COR-L47 (cell line): Measurements from ENCODE around the gene DYNLT2.

Source experiments
- DNase-seq: peaks from one replicate; lab custom pipeline; 2025; lab: John Stamatoyannopoulos, UW

Gene DYNLT2, protein sequence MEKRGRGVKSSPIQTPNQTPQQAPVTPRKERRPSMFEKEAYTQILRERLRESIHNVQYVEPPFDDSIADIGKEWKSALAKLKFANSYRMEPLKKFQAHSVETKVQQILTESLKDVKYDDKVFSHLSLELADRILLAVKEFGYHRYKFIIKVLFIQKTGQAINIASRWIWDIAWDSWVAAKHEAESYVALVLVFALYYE

DNA sequence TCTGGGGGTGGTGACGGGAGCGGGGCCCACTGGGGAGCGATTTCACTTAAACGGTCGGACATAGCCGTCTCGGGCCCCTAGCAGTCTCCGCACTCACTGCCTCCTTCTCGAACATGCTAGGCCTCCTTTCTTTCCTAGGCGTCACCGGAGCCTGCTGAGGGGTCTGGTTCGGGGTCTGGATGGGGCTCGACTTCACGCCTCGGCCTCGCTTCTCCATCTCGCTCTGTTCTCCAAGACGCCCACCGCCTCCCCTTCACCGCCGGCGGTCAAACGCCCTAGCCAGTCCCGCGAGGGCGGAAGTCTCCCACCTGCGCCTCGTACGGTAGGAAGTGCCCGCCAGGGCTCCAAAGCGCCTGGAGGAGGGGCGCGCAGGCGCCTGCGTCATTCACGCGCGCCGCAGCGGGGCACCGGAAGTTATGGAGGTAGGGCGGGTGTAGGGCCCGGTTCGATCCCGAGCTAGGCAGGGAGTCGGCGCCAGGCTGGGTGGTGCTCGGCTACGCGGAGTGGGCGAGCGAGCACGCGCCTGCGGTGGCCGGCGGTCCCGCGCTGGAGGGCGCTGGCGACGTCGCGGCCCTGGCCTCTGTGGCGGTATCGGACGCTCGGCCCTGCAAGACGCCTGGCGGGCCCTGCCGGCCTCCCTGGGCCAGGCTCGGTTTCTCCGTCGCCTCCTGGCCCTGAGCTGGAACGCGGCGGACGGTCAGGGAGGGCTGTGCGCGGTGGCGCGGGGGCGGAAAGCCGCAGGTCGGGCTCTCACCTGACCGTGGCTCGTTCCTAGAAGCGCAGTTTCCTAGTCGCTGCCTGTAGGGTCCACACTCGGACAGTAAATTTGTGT lies at the start of gene DYNLT2, which contains the start of gene ERMARD:
Gene DYNLT2, minus strand, starts transcription at position 331 of the 832 bp plus-strand sequence. Its CDS starts 114 bp downstream, at position 217.
Gene ERMARD, plus strand, starts transcription at position 381 of the 832 bp plus-strand sequence. Its CDS starts 36 bp downstream, at position 417.
- peak; percentile 87 for DNase-seq

DNA sequence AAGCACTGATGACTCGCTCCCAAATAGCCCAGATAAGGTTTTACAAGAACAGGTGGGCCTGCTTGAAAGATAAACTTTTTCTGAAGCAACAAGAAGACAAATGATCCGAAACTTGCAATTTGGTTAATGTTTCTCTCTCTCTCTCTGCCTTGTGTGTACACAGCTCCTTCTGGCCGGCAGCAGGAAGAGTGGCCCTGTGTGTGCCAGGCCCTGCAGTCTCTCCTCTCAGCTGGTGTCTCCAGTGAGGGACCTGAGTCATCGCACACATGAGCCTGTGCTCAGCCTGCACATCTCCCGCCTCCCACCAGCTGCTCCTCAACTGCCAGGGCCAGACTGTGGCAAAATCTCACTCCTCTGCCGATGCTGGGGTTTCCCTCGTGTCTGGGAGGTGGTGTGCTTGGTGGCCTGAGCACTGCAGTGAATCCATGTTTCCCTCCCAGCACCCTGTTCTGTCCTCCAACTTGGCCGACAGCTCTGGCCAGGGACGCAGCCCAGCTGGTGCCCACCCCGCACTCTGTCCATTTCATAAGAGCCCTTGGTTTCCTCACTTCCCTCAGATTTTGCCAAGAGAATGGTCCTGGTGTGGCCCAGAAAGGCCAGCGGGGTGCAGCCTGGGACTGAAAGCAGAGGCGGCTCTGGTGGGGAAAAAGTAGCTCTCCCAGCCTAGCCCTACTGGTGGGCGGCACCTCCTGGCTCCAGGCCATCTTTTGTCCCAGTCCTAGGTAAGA lies 49.5 kb upstream of the DYNLT2 start:
- peak; percentile 40 for DNase-seq

DNA sequence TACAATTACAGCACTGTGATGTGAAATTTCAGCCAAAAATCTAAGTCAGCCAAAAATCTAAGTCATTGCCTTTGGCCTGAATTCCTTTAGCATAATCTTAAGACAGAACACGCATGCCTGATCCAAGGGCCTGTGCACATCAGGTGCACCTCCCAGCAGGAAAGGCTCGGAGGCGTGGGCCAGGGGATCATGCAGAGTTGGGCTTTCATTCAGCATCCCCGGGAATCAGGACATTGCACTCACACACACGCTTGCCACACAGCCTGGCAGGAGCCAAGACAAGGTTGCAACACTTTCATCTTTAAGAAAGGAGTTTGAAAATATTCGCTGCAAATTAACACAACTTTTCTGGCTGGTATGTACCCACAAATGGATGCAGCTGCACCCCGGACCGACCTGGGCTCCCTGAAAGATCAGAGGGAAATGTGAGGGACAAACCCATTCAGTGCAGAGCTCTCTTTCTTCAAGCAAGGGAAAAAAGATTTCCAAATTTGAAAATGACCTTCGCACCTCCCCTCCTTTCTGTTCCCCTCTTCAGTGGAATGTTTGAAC lies 48.8 kb upstream of the DYNLT2 start:
- no peak for DNase-seq

DNA sequence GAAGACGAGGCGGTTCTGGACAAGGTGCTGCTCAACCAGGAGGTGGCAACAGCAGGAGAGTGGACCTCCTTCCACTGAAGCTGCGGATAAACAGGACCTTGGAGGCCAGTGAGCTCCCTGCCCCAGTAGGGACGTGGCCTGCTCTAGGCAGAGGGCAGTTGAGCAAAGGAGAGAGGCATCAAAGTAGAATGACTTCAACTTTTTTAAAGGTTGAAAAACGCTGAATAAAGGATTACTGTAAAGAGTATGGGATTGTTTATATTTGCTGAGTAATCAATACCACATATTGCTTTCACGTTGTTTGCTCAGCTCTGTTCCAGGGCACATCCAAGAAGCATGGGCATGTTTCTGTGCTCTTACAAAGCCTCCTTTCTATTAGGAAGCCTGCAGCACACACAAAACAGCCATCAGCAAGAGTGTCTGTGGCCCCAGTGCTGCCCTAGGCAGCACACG lies 48.1 kb upstream of the DYNLT2 start:
- DNase-seq = no peak

DNA sequence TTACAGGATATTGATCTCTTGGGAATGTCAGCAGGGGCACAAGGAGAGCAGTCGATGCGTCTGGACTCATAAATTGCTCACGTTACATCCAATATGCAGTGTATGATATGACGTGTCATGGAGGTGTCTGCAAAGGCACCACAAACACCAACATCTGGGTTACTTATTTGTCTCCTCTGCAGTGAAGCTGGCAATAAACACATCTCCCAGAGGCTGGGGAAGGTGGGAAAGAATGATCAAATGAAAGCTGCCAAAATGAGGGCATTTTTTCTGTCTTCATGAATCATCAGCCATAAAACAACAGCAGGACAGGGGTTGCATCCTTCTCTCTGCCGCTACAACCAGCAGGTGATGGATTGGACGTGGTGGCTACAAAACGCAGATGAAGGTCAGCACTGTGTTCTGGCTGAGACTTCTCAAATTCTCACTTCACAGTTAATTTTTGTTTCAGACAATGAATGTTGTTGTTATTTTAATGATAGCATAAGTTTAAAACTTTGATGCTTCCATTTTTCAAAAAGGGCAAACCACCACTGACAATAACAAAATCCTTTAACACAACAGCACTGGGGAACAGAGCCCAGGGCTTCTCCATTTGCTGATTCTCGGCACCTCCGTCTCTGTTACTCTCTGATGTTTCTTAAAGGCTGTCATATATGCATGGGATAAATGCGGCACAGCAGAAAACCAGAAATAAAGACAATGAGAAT lies 47.5 kb upstream of the DYNLT2 start:
- DNase-seq = no peak

DNA sequence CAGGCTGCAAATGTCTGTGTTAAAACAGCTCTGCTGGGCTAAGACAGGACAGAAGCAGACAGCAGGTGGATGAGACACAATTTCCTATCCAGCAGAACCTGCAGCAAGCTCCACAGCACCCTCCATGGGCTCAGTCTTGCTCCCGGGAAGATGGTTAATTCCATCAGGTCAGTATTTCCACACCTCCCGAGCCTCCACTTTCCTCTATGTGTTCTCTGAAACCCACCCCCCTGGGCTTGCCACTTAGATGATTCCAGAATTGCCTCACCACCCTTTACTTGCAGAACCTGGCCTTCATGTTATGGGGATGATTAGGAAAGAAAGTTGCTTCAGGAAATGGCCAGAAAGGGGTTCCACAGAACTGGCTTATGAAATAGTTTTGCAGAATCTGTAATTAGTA lies 43.8 kb upstream of the DYNLT2 start:
- no peak for DNase-seq

DNA sequence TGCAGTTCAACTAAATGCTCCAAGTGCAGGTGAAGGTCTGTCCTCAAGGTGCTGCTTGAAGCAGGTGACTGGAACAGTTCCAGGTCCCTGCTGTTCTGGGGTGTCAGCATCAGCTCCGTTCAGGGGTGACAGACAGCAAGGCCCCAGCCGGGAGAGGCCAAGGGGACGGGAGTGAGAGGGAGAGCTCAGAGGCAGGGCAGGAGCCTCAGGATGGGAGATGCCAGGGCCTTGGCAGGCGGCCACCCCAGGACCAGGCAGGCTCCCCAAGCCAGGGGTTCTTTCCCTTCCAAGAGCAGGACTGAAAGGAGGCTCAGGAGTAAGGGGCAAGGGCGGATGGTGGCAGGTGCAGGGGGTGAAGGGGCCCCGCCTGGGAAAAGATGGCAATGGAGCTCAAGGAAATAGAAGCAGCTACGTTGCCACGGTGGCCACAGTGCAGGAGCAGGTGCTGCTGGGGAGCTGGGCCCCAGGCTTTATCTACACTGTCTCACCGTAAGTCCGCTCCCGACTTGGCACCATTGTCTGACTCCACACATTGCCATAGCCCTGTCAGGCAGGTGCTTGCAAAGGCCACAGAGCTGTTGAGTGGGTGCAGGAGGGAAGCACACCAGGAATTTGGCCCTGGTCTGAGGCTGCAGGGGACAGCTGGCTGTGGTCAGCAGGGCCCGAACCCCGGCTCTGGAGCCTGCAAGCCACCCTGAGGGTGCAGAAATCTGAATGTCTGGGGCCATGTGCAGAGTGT lies 43.1 kb upstream of the DYNLT2 start:
- DNase-seq = peak; percentile 17

DNA sequence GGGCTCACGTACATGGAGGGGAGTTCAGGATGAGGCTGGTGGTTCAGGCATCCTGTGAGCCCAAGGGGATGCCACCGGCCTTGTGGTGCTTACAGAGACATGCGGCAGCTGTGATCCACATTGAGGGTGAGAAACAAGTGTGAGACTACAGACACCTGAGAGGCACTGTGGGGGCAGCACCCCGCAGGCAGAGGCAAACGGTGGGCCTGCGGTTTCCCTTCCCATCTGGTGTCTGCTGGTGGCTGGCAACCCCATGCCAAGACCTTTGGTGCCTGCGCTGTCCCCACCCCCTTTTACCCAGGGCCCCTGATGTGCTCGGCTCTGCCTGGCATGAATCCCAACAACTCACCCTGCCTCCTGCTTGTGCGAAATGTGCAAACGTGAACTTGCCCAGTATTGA lies 42.0 kb upstream of the DYNLT2 start:
- no peak for DNase-seq

DNA sequence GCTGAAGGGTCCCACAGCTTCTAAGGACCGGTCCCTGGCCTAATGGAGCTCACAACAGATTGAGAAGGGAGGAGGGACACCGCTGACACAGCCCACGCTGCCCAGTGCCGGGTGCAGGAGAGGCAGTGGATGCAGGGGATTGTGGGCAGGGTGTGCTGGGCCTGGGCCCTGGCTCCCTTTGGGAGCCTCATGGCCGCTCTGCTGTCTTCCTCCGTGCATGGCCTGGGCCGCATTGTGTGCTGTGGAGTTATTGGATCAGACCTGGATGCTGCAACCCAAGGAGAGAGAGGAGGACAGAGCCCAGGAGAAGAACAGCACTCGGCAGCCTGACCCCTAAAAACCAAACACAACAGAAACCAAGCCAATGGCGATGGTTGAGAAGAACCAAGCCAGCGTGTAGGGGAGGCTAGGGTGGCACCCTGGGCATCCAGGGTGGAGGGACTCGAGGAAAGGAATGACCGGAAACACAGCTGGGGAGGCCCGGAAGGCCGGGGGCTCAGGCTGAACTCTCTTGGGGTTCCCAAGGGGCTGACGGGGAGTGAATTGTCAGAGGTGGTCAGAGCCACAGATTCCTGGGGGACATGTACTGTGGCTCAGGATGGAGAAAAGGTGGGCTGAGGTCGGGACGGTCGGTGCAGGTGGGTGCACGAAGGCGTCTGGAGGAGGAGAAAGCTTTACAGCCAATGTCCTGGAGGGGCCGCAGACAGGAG lies 41.1 kb upstream of the DYNLT2 start:
- no peak for DNase-seq

DNA sequence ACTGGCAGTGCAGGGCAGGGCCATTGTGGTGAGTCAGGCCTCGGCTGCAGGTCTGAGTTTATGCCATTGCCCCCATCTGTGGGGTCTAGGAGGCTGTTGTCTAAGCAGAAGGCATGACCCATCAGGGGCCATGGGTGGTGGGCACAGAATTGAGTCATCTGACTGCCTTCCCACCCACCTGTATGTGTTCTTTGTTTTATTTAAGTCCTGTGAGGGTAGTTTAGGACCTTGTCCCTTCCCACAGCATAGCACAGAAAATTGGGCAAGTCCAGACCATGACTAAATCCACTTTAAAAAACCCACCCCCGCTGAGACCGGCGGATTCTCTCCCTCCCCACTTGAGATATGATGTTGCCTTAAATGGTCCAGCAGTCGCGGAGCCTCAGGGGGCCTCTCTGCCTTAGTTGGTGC lies 40.4 kb upstream of the DYNLT2 start:
- DNase-seq = no peak

DNA sequence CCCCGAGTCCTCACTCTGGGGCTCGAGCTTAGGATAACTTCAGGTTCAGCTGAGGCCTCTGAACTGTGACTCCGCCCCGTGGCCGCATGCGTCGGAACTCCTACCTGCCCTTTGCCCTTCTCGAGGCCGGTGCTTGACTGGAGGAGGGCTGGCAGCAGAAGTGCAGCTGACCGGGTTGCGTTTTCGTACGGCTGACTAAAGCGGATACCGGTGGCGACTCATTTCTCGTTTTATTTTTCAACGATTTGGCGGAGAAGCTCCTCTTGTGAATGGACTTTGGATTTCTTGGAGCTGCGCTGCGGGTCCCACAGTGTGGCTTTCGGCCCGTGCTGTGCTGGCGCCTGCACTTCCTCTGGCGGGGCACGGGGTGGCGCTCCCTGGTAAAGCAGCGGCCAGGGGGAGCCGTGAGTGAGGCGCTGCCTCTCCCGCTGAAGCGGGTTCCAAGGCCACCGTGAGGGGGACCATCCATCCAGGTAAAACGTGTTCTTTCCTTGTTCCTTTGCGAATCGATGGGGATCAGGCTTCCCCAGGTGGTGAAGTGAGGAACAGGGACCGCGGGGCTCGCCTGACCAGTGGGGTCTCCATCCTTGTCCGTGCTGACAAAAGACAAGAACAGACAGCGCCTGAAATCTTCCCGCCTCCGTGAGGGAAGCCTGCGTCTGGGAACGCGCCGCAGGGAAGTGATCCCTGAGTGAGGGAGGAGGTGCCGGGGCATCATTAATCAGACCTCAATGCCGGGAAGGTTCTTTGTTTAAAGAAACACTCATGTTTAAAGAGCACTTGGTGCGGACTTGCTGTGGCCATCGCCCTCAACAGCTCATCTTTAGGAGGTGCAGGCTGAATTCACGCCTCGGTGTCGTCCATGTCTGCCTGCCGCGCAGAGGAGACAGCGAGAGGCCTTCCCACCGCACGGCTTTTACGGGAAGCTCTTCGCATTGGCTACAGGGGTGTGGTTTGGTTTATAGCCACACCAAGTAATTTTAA lies 38.9 kb upstream of the DYNLT2 start:
- peak; percentile 65 for DNase-seq

DNA sequence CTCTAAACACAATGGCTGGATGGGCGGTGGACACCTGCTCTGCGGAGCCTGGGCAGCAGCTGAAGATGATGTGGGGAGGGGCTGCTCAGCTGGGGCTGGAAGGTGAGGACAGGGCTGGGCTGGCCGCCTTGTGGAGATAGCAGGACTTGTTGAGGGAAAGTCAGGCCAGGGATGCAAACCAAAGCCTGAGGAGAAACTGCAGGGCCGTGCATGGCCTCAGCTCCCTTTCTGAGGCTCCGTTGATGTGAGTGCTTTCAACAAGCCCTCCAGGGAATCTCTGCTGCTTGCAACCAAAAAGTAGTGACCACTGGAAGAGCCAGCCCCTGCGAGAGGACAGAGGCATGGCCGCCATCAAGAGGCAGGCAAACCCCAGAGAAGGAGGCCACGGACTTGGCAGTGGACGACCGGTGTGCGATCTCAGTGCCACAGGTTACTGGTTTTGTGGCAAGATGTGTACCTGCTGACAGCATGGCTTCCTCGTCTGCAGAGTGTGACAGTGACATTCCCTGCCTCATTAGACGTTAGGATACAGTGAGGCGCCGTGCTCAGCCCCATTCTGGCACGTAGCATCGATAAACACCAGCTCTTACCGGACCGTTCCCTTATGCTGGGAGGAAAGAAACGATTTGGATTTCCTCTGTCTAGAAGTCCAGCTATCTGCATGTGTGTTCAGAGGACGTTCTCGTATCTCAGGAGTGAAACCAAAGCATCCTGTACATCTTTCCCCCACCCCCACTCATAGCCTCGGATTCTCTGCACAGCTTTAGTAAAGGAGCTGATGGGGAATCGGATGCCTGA lies 38.0 kb upstream of the DYNLT2 start:
- no peak for DNase-seq

DNA sequence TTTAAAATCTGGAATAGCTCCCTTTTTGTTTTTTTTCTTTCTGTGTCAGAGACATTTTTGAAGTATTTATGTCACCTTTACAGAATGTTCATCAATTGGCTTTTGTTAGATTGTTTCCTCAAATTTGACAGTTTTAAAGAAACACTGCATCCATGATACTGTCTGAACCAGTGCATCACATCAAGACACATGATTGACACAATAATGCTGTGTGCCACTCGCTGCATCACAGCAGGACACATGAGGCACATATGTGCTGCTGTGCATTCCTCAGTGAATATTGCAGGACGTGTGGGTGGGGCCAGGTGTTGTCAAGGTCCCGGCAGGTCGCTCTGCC lies 37.4 kb upstream of the DYNLT2 start:
- no peak for DNase-seq

DNA sequence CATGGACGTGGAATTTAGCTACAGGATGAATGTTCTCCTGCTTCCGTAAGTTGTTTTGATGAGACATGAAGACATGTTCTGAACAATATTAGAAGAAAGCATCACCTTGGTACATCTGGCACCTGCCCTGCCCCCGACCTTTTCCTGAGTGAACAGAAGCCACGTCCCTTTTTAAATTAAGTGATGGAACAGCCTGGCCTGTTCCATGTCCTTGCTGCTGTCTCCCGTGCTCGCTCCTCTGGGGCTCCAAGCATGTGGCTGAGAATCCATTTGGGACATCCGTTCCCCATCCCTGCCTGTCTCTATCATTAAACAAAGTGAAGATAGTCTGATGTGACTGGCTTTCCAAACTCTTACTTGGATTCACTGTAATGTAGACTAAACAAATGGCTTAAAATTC lies 36.4 kb upstream of the DYNLT2 start:
- DNase-seq = no peak

DNA sequence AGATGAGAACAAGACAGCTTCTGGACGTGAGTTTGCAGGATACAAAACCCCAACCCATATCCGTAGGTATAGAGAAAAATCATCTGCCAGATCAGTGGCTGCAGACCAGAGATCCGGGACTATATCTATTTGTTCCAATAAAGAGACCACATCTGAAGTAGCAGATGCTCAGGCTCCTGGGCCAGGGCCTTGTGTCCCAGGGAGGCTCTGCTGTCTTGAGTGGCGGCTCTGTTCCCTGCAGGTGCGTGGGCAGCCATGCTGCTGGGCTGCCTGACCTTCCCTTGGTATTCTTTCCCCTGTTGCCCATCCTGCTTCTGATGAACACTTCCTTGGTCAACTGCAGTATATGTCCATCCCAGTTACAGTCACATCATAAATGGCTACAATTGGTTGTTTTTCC lies 35.0 kb upstream of the DYNLT2 start:
- DNase-seq = no peak

DNA sequence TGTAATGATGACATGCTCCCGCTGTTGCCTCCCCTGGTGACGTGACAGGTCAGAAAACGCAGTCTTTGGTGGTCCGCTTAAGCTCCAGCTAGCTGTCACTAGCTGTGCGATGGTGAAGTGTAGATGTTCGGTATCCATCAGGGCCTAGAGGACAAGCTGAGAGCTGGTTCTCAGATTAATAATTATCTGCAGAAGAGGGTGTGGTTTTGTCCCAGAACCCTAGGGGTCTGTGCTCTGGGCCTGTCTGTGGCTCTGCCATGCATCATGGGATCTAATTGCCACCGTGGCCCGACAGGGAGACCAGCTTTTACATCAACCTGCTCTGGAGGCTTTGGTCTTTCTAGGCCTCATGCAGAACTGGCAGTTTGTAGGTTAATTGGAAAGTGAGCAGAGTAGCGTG lies 34.2 kb upstream of the DYNLT2 start:
- DNase-seq = no peak

DNA sequence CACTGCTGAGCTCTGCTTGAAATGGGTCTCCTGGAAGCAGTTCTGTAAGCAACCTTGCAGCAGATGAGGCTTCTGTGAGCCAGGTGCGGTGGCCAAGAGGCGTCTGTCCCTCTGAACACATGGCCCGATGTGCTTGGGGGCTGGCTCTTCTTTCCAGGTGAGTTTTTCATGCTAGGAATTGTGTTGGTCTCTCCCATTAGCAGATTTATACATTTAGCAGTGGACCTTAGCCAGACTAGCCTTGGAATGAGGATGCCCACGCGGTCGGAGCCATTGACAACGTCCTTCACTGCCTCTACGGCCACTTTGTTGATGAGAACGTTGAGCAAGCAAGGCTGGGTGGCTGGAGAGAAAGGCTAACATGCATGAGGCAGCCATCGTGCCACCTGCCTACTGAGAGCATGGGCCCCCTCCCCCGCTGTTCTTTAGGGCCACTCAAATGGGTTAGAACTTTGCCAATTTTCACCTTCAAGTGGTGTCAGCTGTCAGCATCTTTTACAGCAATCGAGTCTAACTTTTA lies 33.5 kb upstream of the DYNLT2 start:
- no peak for DNase-seq
